Pancreas (tissue), 10 donors: ENCODE results near the gene ZNF521. TPM values are rescaled to one million over a fixed set of nuclear protein-coding genes. Genes with fewer than 3 reads are reported as not detected.

Source experiments
- ATAC-seq, 4 donors: fragments of 200-7000 bp; cut with Tn5 transposase; one replicate each; pipeline versions ENCODE4 v1.8.0 to v1.9.1; 2020; ENCODE audit warnings: mild to moderate bottlenecking in 4 of 4, moderate library complexity in 4 of 4
- DNase-seq, 6 donors: peaks; one replicate each; pipeline ENCODE4 v3.0.0-alpha.2; 2020
- FAIRE-seq: peaks from 2 replicates; lab custom pipeline; 2012; peaks lifted over from hg19 to GRCh38; lab: Jason Lieb, UNC
- H3K27ac ChIP-seq, 4 donors: fragments of 200-600 bp; sonication (generic); 1 replicate in 3 of 4; 2 replicates in 1 of 4; pipeline versions ENCODE4 v1.5.0 to v1.8.0; 2020
- H3K27me3 ChIP-seq, 4 donors: fragments of 200-600 bp; one replicate each; pipeline ENCODE4 v1.8.0; 2021
- H3K36me3 ChIP-seq, 3 donors: fragments of 200-600 bp; sonication (generic) in 1 of 3; one replicate each; pipeline versions ENCODE4 v1.5.0 to v1.8.0; 2020 to 2021
- H3K4me1 ChIP-seq, 3 donors: fragments of 200-600 bp; one replicate each; pipeline ENCODE4 v1.8.0; 2021
- H3K4me3 ChIP-seq, 4 donors: fragments of 200-600 bp; sonication (generic) in 2 of 4; one replicate each; pipeline versions ENCODE4 v1.5.0 to v1.8.0; 2020 to 2021
- H3K9me3 ChIP-seq, 4 donors: fragments of 200-600 bp; one replicate each; pipeline ENCODE4 v1.8.0; 2021
- CTCF ChIP-seq, 4 donors: fragments of 200-600 bp; sonication (generic) in 3 of 4; IDR thresholded peaks; one replicate each; pipeline versions ENCODE4 v1.5.0 to v1.8.0; 2021; ENCODE audit warnings: antibody characterized with exemption in 4 of 4
- WGBS, 2 donors: extraction: QIAGEN DNeasy Blood & Tissue Kit; methylation state at CpG; one replicate each; pipeline ENCODE4 v1.1.7; 2013; 5-methylcytosine and 5-hydroxymethylcytosine counted together
- intact Hi-C, 3 donors: fragments of 100-400 bp; cut with DNase I; formaldehyde crosslinking; loops; one replicate each; pipeline versions ENCODE4 v1.11.1 to v1.14.2; 2022
- polyA plus RNA-seq, 2 donors: library from polyadenylated mRNA; stranded (reverse); fragments of 200-250 nt; gene quantifications; one replicate each; pipeline ENCODE4 v1.2.3, GENCODE V29; 2013
- total RNA-seq, 6 donors: library from RNA; stranded (reverse); fragmentation: NEBNext Ultra II Directional in 4 of 6; extraction: Animal tissue kit (Norgen Biotek cat#: 25700) in 4 of 6; gene quantifications; one replicate each; pipeline versions ENCODE4 v1.2.1 to v1.2.4, GENCODE V29; 2021 to 2023
- donor health status: healthy with polysubstance abuse.
- donor health status: DM: no; HTN: no; CAD: no; lungs with moderate emphysema.
- donor health status: DM: no; HTN: no; CAD: no.
- donor health status: control.
- donor health status: control.
- donor health status: Bipolar disorder and iron deficiency.
- donor health status: DM: yes; HTN: yes; CAD: no.
- donor health status: DM: no; HTN: no; CAD: no.
- donor health status: DM: no; HTN: no; CAD: no.
- donor health status: DM: yes; HTN: yes; CAD: no.

The ZNF521 gene
- total and polyA plus RNA-seq, 8 donors = 0.42 to 6.0 (median 1.5) TPM

GRCh38 chr18:25253779-25254178, 98.2 kb downstream of the ZNF521 start:
- intact Hi-C loops = no loop called here
- Histone ChIP-seq H3K9me3 (no peaks in the 10 kb centered on the region), H3K4me1 (no peaks in the 10 kb centered on the region), H3K36me3 (no peaks in the 10 kb centered on the region), H3K27me3 (peaks cover 0 to 9% (median 0%) of the 10 kb centered on the region in 4 donors), H3K4me3 (no peak overlapping the region), H3K27ac (no peak overlapping the region)
- ATAC-seq (no peak), DNase-seq (no peak), FAIRE-seq (no peak)
- WGBS, 2 donors = 69 to 95% methylated on average over 1 of the region's 1 CpG
- no peak for TF ChIP-seq CTCF (IDR thresholded peaks at IDR 0.05)

- no peak for DNase-seq
- intact Hi-C loops = no loop called here
These were observed 98.8 kb downstream of the ZNF521 start for GRCh38 chr18:25253136-25253535.

DNA sequence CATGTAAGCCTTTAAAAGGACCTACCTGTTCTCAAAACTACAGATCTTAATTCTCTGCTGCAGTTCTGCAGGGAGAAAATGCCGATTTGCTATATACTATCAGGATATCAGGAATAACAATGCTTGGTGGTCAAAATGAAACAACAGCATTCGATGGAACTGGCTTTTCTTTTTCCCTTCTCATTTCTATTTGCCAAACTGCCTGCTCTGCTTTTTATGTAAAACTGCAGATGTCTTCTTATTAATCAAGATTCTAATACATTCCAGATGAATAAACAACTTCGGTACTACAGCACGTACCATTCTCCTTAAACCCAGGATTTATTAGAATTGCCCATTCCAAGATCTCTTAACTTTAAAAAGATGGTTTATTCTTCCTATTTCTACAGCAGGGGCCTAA, 100.9 kb downstream of the ZNF521 start:
- ATAC-seq = no peak
- Histone ChIP-seq H3K9me3 (no peaks in the 10 kb centered on the region), H3K27me3 (peaks cover 0 to 9% (median 0%) of the 10 kb centered on the region in 4 donors), H3K36me3 (no peaks in the 10 kb centered on the region), H3K27ac (no peak overlapping the region), H3K4me1 (no peaks in the 10 kb centered on the region), H3K4me3 (no peak overlapping the region)
- no peak for TF ChIP-seq CTCF (IDR thresholded peaks at IDR 0.05)
- intact Hi-C loops = no loop called here
- no peak for DNase-seq
- no peak for FAIRE-seq
- 71 to 82% methylated on average over 4 of the region's 4 CpGs for WGBS, 2 donors

More at GRCh38 chr18:25253136-25253535, 98.8 kb downstream of the ZNF521 start:
- FAIRE-seq (no peak), ATAC-seq (no peak)
- WGBS, 2 donors = 35 to 53% methylated on average over 1 of the region's 1 CpG
- H3K4me3 ChIP-seq = no peak overlapping the region
- H3K4me1 ChIP-seq = no peaks in the 10 kb centered on the region
- peaks cover 0 to 9% (median 0%) of the 10 kb centered on the region in 4 donors for H3K27me3 ChIP-seq
- no peaks in the 10 kb centered on the region for H3K9me3 ChIP-seq
- no peak overlapping the region for H3K27ac ChIP-seq
- H3K36me3 ChIP-seq = no peaks in the 10 kb centered on the region
- no peak for TF ChIP-seq CTCF (IDR thresholded peaks at IDR 0.05)

DNA sequence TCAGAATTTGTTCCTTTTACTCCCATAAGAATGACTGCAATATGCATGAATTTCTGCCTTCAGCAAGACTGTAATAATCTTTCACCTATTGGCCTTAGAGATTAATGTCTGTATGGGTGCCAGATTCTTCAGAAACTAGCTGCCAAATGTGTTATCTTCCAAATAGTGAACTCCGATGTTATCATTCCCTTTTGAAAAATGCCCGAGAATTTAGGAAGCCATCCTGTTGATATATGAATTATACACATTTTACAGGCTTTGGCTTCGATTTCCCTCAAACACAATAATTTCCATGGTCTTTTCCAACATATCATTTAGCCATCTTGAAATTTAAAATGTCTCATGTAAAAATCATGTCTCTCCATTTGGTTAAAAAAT, 101.5 kb downstream of the ZNF521 start:
- DNase-seq (no peak), ATAC-seq (no peak), FAIRE-seq (no peak)
- Histone ChIP-seq H3K27ac (no peak overlapping the region), H3K4me1 (no peaks in the 10 kb centered on the region), H3K4me3 (no peak overlapping the region), H3K27me3 (peaks cover 0 to 9% (median 0%) of the 10 kb centered on the region in 4 donors), H3K36me3 (no peaks in the 10 kb centered on the region), H3K9me3 (no peaks in the 10 kb centered on the region)
- 25 to 39% methylated on average over 3 of the region's 3 CpGs for whole genome bisulfite sequencing, 2 donors
- TF ChIP-seq CTCF (IDR thresholded peaks at IDR 0.05) = no peak
- intact Hi-C loops = no loop called here

DNA sequence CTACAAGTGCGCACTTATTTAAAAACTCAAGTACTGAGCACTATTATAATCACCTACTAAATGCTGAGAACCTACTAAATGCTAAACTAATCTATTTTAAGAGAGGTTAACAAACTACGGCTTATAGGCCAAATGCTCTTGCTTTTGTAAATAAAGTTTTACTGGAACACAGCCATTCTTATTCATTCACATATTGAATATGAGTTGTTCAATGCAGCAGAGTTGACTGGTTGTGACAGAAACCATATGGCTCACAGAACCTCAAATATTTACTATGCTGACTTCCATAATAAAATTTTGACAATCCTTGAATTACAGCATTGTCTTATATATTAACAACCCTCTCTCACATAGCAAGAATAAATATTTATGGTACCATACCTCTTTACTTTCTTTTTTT, 103.2 kb downstream of the ZNF521 start:
- no peak for ATAC-seq
- no peak for DNase-seq
- no peaks in the 10 kb centered on the region for H3K9me3 ChIP-seq
- H3K36me3 ChIP-seq = no peaks in the 10 kb centered on the region
- no peak for FAIRE-seq
- no peak for TF ChIP-seq CTCF (IDR thresholded peaks at IDR 0.05)
- H3K4me1 ChIP-seq = no peaks in the 10 kb centered on the region
- peaks cover 0 to 11% (median 0%) of the 10 kb centered on the region in 4 donors for H3K27me3 ChIP-seq
- intact Hi-C loops = no loop called here
- no peak overlapping the region for H3K4me3 ChIP-seq
- WGBS, 2 donors = 16 to 22% methylated on average over 2 of the region's 2 CpGs
- H3K27ac ChIP-seq = no peak overlapping the region
